Measurements from ENCODE around the gene ROCK2.

ROCK2 gene

DNA sequence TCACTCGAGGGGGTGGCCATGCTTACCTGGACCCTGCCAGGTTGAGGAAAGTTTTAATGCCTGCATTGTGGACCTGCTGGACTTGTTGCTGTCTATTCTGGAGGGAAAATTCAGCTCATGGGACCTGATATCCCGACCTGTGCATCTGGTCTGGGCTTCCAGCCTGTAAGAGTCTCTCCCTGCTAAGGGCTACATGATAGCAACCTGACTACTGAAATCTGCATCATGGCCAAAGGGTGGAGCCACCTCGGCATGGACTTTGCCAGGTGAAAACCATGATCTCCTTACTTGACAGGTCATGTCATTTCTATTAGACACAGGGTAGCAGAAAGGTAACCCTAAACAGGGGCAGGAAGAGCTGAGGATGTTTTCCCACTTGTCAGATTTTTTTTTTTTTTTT is 202.1 kb downstream of the ROCK2 start:
- Mint-ChIP-seq H3K9me3 (no peaks in the 10 kb centered on the region), H3K4me3 (no peak overlapping the region), H3K36me3 (no peaks in the 10 kb centered on the region), H3K27ac (no peak overlapping the region), H3K4me1 (no peaks in the 10 kb centered on the region), H3K27me3 (peaks cover 36% of the 10 kb centered on the region)
- DNase-seq = no peak
- CTCF ChIA-PET = interaction anchor here (1.2 kb wide), 1 partner anchor 9 kb away, joined by 3 read pairs; a partner anchor contains a TSS

DNA sequence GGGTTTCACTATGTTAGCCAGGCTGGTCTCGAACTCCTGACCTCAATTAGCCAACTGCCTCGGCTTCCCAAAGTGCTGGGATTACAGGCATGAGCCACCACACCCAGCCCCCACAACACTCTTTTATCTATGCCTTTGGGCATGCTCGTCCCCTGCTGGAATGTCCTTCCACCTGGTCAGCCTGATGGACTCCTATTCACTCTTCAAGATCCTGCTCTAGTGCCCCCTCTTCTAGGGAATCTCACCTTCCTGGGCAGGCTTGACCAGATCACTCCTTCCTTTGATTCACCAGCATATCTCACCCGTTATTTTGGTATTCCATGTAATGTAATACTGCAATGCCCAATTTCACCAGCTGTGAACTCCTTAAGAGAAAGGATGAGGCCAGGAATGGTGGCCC is 203.1 kb downstream of the ROCK2 start:
- no peaks in the 10 kb centered on the region for H3K9me3 Mint-ChIP-seq
- no peak for DNase-seq
- H3K27ac Mint-ChIP-seq = no peak overlapping the region
- no peak overlapping the region for H3K4me3 Mint-ChIP-seq
- H3K27me3 Mint-ChIP-seq = peaks cover 41% of the 10 kb centered on the region
- CTCF ChIA-PET = no interaction called here
- no peaks in the 10 kb centered on the region for H3K4me1 Mint-ChIP-seq
- no peaks in the 10 kb centered on the region for H3K36me3 Mint-ChIP-seq

DNA sequence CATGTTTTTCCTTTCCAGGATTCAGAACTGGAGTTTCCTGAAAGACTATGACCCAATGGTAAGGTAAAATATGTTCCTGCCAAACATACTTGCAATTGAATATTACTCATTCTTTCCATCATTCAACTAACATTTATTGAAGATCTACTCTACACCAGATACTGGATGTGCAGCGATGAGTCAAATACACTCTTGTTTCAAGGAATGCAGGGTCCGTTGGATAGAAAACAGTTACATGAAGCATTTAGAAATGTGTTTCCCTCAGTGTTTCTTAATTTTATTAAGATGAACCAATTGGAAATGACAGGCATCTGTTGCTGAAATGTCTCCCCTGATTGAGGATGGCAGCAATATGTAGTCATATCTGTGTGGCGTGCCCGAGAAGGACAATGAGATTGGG is 203.9 kb downstream of the ROCK2 start:
- DNase-seq = no peak
- Mint-ChIP-seq H3K27me3 (peaks cover 42% of the 10 kb centered on the region), H3K4me1 (no peaks in the 10 kb centered on the region), H3K27ac (no peak overlapping the region), H3K4me3 (no peak overlapping the region), H3K9me3 (no peaks in the 10 kb centered on the region), H3K36me3 (no peaks in the 10 kb centered on the region)
- CTCF ChIA-PET = no interaction called here

DNA sequence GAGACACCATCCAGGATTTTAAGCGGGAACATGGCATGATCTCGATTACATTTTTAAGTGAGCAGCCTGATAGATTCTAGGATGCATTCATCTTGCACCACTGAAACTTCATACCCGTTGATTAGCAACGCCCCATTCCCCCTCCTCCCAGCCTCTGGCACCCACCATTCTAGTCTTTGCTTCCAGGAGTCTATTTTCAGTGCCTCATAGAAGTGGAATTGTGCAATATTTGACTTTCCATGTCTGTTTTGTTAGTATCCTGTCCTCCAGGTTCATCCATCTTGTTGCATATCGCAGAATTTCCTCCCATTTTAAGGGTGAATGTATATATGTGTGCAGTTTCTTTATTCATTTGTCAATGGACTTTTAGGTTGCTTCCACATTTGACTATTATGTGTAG is 210.1 kb downstream of the ROCK2 start:
- peaks cover 33% of the 10 kb centered on the region for H3K27me3 Mint-ChIP-seq
- no peak overlapping the region for H3K4me3 Mint-ChIP-seq
- H3K9me3 Mint-ChIP-seq = no peaks in the 10 kb centered on the region
- H3K36me3 Mint-ChIP-seq = no peaks in the 10 kb centered on the region
- H3K27ac Mint-ChIP-seq = no peak overlapping the region
- DNase-seq = no peak
- peaks cover 34% of the 10 kb centered on the region for H3K4me1 Mint-ChIP-seq
- CTCF ChIA-PET = interaction anchor here (1.0 to 6.6 kb wide), 3 partner anchors 10 to 450 kb away, joined by 3 to 147 read pairs (median 13); no protein-coding TSS in a partner anchor

DNA sequence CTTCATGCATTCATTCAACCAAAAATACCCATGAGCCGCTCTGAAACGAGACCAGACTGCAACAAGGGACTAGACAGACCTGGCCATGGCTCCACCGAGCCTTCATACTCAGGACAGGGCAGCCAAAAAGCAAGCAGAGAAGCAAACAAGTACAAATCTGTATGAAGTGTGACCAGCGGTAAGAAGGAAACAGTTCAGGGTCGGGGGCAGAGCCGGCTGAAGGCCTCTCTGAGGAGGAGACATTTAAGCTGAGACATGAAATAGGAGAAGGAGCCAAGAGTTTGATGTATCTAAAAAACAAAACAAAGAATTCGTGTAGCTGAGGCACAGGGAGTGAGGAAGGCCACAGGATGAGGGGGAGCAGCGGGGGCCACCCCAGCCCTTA is 210.5 kb downstream of the ROCK2 start:
- Mint-ChIP-seq H3K9me3 (no peaks in the 10 kb centered on the region), H3K27ac (no peak overlapping the region), H3K4me3 (no peak overlapping the region), H3K4me1 (peaks cover 34% of the 10 kb centered on the region), H3K27me3 (peaks cover 33% of the 10 kb centered on the region), H3K36me3 (no peaks in the 10 kb centered on the region)
- no peak for DNase-seq
- CTCF ChIA-PET = interaction anchor here (1.0 to 6.6 kb wide), 13 partner anchors 10 to 451 kb away, joined by 3 to 147 read pairs (median 10); partner anchors contain the start of gene SLC66A3

DNA sequence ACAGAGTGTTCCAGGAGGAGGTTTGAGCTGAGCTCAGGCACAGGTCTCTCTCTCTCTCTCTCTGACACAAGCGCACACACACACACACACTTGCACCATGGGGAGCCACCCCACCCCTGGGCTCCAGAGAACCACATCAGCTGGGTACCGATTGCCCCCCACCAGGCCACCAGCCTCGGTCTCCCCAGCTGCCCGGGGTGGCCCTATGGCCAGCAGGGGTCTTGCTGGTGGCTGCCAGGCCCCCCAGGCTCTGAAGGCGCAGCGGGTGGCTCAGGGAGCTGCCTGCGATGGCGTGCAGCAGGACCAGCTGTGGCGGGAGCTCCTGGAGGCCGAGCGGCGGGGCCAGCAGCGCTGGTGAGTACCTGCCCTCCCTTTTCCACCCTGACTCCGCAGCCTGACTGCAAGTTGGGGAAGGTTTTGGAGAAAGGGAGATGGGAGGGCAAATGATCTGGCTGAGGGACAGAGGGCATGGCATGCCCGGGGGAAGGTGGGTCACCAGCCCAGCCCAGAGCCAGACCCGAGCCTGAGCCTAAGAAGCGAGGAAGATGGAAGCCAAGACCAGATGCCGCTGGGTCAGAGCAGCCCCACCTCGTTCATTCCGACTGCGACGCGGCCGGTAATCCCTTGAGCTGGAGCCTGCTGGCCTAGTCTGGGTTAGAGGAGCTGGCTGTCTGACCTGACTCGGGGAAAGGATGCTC is 211.0 kb downstream of the ROCK2 start:
- H3K4me3 Mint-ChIP-seq = peak overlapping the region; percentile 50
- CTCF ChIA-PET = interaction anchor here (0.6 to 6.6 kb wide), 40 partner anchors 9 to 559 kb away, joined by 3 to 147 read pairs (median 6); partner anchors contain the start of genes E2F6 and SLC66A3
- no peak for DNase-seq
- no peaks in the 10 kb centered on the region for H3K9me3 Mint-ChIP-seq
- no peak overlapping the region for H3K27ac Mint-ChIP-seq
- H3K27me3 Mint-ChIP-seq = peaks cover 35% of the 10 kb centered on the region
- H3K4me1 Mint-ChIP-seq = peaks cover 37% of the 10 kb centered on the region
- no peaks in the 10 kb centered on the region for H3K36me3 Mint-ChIP-seq

DNA sequence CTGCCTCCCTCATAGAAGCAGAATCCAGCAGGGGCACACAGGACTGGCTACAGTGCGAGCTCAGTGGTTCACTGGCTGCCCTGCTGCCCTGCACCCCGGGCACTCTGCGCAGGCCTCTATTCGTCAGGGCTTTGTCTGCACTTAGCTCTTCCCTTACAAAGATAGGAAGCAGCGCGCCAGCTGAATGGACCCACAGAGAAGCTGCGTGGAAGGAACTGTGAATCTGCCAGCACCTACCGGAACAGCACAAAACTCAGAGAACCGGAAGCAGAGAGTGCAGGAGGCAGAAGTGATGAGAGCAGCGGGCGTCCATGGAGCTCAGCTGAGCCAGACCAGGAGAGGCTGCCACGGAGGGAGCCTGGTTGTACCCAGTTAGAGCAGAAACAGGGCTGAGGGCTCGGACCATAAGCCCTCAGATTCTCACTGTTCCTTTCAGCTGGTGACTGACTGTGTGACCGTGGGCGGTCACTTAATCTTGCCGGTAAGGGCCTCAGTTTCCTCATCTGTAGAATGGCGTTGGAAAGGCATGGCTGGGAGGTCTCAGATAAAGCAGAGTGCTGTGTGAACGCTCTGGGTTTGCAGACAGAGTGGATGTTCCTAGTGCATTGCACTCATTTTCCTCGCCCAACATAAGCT is 212.3 kb downstream of the ROCK2 start:
- peak overlapping the region; percentile 59 for H3K27ac Mint-ChIP-seq
- H3K4me3 Mint-ChIP-seq = peak overlapping the region; percentile 50
- DNase-seq = peak; percentile 33
- H3K27me3 Mint-ChIP-seq = peaks cover 37% of the 10 kb centered on the region
- CTCF ChIA-PET = interaction anchor here (0.6 to 6.6 kb wide), 44 partner anchors 8 to 550 kb away, joined by 3 to 147 read pairs (median 6); partner anchors contain the start of genes E2F6 and SLC66A3
- peaks cover 44% of the 10 kb centered on the region for H3K4me1 Mint-ChIP-seq
- H3K9me3 Mint-ChIP-seq = no peaks in the 10 kb centered on the region
- no peaks in the 10 kb centered on the region for H3K36me3 Mint-ChIP-seq

DNA sequence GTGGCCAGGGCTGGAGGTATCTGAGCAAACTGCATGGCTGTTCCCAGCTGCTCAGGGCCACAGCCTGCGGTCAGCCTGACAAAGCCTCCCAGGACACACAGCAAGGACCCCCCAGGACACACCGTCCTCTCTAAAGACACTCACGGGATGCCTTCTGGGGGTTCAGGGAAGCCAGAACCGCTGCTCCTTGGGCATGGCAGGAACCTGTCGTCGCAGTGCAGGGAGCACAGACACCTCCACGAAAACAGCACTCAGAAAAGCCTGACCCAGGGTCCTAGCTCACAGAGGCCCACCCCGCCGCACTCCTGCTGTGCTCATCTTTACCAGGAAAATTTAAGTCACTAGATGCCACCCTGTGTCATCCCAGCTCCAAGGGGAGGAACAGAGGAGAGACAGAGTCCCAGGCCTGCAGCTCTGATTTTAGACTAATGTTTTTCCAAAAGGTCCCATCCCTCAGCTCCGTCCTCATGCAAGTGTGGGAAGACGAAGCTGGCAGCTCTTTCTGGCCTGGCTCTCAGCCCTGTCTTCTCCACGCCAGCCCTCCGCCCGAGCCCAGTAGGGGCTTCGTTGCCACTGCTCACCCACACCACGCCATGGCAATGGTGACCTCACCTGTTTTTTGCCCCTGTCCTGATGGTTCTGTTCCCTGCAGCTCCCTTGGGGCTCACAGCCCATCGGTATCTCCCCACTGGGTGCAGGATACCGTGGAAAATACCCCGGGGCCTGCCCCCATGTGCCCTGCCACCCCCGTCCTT is 213.1 kb downstream of the ROCK2 start:
- Mint-ChIP-seq H3K36me3 (no peaks in the 10 kb centered on the region), H3K9me3 (no peaks in the 10 kb centered on the region), H3K27ac (peak overlapping the region; percentile 61), H3K4me1 (peaks cover 44% of the 10 kb centered on the region), H3K4me3 (peak overlapping the region; percentile 50), H3K27me3 (peaks cover 38% of the 10 kb centered on the region)
- CTCF ChIA-PET = interaction anchor here (0.6 to 6.6 kb wide), 27 partner anchors 7 to 551 kb away, joined by 3 to 147 read pairs (median 6); partner anchors contain the start of gene SLC66A3
- no peak for DNase-seq
